ENCODE measurements around the gene DAB2.

The DAB2 gene

DNA sequence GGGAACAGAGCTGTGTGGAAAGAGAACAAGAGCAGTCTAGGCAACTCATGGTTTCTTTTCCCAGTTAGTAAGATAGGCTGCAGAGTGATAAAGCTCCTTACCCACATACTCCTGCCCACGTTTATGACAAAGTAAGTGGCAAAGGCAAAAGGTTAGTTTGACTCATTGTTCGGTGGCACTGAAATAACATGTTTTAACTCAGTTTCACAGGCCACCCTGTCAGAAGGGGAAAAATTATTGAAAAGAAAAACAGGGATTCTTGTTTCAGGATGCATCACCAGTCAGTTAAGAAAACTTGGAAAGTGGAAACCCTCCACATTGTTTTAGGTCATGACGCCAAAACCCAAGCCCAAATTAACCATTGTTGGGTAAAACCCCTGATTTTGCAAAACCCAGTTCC, 22.3 kb upstream of the DAB2 start:
- DNase-seq, result no peak

DNA sequence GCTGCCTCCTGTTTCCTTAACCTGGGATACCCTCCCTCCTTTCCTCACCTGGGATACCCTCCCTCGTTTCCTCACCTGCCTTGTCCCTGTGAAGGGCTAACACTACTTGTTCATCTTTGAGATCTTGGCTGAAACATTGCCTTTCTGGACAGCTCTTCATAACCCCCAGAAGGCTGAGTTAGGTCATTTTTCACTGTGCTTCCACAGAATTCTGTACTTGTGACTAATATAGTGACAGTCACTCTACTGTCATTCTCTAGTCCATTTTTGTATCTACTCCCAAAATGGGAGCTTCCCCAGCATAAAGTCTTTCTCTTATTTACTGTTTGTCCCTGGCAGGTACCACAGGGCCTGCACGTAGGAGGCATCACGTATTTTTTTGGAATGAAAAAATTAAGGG, 21.5 kb upstream of the DAB2 start:
- no peak for DNase-seq

DNA sequence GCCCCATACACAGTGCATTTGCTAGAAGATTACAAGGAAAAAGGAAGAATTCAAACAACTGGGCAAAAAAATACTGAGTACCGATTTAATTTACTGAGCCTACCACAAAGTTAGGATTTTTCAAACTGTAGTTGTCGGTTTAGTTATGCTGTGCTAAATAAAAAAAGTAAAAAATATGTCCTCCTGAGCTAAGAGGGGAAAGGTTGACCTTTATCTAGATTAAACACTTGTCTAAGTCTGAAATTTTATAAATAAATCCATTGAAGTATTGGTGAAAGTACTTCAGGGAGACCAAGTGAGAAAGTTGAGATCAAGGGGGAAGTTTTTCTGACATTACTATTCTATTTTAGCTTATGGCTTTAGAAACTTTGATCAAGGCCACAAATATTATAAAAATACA, 19.1 kb upstream of the DAB2 start:
- no peak for DNase-seq

DNA sequence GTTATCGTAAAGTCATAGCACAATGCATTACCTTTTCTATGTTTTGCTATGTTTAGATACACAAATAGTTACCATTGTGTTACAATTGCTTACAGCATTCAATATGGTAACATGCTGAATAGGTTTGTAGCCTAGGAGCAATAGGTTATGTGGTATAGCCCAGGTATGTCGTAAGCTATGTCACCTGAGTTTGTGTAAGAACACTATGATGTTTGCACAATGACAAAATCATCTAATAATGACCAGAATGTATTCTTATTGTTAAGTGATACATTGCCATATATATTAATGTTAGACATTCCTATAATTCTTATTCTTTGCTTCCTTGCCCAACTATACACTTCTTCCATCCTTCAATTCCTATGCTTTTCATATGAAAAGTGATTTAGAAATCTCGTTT, 18.2 kb upstream of the DAB2 start:
- no peak for DNase-seq

DNA sequence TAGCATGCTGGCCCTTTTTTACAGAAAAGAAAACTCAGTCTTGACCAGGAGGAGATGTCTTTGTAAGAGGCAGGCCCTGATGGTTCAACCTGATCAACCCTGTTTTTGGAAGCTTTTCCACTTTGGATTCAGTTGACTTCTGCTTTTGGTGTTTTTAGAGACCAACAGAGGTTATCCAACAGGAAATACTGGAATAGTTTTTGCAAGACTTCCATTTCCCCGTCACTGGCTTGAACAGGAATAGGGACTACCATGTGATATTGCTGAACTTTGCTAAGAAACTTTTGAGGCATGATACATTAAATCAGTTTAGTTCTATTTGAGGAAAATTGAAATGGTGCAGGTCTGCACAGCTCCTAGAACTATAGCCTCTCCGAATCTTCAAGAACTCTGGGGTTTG, 17.1 kb upstream of the DAB2 start:
- DNase-seq, result no peak

DNA sequence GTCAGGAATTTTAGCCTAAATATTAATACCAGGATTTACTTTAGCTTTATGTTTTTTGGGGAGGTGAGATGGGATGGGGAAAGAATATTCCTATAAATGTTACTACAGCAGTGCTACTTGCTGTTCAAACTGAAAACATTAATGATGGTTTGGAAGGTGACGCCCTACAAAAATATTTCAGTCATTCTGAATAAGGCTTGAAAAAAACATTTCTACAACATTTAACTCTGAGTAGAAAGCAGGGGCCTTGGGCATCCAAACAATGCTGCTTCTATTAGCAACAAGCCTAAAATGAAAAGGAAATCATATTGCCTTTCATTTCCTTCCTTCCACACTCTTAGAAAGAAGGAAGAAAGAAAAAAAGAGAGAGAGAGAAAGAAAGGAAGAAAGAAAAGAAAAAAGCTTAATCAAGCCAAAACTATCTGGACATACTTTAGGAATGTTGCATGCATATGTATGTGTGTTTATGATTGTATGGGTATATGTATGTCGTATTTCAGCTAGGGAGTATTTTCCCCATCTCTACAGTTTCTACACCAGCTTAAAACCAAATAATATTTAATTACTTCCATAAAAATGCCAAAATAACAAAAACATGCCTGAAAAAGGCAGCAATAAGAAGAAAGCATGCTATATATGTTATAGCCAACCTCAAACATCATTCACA, 16.3 kb upstream of the DAB2 start:
- DNase-seq, result no peak

DNA sequence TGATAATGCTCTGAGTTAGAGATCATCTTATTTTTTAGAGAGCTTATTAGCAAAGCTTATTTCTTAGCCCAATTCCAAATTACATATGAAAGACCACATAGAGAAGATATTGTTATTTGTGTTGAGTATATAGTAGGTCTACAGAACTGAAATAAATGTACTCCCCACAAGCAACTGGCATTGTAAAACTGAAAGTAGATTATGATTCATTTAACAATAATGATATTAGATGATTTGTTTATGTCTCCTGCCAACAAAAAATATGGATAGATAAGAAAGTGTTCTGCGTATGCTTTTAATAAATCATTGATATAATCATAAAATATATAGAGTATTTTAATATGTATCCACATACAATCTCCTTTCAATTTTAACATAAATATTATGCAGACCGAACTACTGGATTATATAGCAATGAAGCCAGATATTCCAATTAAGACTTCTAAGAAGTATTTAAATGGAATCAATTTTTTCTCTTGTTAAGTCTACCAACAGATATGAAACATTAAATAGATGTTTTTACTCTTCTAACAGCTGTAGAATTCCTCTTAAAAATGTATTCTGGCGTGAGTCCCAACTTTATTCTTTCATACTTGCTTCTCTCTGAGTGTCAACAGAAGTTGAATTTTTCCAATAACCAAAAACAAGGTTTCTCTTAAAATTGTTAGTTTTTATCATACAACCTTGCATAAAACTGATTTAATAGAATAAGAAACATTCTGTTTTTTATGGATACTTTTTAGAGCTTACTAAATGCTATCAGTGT, 15.6 kb upstream of the DAB2 start:
- no peak for DNase-seq

DNA sequence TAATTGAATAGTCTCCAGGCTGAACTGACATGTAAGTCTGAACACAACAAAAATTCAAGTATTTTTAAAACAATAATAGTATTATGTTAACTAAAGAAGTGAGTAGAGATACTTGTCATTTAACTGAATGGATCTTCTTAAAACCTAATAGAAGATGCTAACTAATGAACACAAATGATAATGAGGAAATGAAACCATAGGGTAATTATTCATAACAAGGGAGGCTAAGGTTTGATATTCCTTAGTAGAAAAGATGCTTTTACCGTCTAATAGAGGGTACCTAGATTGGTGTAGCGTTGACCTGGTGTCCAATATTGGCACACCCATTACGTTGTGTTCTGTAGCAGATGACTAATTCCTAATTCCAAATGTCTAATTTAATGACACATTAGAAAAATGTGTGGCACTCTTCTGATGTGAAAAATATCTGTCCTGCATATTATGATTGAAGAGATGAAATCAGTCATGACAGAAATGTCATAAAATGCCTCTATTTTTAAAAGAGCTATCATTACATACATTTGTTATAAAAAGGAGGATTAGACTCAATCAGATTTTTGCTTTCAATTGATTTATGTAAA, 14.9 kb upstream of the DAB2 start:
- no peak for DNase-seq

DNA sequence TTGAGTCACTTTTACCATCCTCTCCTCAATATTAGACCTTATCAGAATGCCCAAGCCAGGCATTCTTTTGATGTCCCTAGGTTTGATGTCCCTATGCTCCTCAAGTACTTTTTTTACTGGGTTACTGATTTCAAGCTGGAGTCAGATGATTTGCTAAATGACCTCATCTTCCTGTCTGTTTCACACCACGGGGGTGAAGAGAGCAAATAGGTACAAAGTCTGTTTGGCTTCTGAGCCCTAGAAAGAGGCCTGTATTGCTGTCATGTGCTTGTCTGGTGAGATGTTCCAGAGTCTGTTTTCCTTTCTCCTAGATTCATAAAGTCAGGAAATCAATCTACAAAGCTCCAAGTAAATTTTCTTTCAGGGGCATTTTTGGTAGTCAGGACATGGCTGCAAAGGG, 12.7 kb upstream of the DAB2 start:
- DNase-seq, result peak; percentile 5

DNA sequence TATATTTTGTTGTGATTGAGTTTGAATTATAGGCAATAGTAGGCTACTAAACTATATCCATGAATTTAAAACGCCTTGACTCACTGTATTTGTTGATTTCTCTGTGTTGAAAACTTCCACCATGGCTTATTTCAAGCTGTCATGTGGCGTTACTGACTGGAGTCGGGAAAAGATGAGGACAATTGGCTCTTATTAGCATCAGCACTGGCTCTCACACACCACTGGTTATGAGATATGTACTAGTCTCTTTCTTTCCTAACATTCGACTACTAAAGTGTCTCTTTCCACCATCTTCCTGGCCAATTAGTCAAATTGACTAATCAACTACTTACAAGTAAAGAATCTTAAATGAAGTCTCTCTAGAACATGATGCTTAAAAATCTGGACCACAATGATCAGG, 9.1 kb upstream of the DAB2 start:
- no peak for DNase-seq

DNA sequence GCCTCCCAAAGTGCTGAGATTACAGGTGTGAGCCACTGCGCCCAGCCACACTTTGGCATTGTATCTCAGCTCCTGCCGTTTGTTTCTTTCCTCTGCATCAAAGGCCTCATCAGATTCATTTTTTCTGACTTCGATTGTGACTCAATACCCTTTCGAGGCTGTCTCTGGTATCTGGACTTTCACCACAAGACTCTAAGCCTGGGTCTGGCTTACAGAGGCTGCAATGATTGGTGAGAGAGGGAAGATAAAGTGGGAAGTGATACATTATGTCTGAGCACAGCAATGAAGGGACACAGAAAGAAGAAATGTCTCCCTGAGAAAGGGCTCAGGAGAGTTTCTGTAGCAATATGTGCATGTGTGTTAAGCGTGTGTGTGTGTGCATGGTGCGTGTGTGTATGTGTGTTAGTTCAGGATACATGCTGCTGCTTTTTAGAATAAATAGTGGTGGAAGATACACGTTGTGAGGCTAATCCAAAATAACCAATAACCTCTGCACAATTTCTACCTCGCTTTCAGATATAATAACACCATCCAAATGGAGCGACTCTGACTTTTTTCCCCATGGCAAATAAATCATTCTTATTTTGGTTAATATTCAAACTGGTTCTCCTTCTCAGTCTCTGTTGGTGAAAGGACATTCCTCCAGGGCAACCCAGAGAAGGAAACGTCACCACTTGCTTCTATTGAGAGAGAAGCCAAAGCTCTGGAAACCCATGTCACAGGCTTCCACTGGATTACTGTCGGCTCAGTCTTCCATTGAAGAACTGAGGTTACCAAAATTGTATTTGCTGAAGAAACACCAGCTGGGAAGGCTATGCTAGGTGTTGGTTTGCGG, 8.1 kb upstream of the DAB2 start:
- DNase-seq, result no peak

DNA sequence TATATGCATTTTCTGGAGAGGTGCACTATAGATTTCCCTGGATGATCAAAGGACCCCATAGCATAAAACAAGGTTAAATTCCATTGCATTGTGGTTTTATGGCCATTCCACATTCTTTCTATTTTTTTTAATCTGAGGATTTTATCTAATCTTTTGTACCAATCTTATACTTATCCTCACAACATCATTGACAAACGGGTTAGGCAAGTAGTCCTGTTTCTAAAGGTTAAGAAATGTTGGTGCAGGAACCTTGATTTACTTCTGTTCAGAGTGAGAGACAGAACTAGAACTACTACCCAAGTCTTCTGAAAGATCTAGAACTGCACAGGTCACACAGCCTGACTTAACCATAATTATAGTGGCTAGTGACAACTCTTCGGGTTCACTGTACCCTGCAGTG, 5.7 kb upstream of the DAB2 start:
- DNase-seq, result no peak

DNA sequence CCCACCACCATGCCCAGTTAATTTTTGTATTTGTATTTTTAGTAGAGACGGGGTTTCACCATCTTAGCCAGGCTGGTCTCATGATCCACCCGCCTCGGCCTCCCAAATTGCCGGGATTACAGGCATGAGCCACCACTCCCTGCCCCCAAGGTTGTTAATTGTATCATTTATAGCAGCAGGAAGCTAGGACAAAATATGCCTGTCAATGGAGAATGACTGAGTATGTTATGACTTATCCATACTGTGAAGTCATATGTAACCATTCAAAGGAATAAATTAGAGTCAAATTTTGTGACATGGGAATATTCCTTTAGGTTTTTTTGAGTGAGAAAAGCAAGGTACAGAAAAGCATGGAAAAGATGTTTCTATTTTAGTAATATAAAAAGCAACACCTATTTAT, 3.9 kb upstream of the DAB2 start:
- no peak for DNase-seq

DNA sequence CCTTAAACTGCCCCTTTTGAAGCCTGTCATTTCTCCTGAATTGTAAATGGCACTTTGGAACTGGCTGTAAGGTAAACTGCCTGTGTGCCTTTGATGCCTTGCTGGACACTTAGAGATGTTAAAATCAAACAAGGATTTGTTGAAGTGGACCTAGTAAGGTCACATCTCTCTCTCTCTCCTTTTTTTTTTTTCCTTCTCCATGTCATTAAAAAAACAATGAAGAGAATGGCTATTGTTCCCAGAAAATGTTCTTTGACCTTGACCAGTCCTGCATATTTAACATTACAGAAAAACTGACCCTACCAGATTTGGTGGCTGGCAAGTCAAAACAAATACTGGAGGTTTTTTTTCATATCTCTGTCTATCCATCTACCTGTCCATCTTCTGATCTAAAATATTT, 2.9 kb upstream of the DAB2 start:
- DNase-seq, result no peak

DNA sequence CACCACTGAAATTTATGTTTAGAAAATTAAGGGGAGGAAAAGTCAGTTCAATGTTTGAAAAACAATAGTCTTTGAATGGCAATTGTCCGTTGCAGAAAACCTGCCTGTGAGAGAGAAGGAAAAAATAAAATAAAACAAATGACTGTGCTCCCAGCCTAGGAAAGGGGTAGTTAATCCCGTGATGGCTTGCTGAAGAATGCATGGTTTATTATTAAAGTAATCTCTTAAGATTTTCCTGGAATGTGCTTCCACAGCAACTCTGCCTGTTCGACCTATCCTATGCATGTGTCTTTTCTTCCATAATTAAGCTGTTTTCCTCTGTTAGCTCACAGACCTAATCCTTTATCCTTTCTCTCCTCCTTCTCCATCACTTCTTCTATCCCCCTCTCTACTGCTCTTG, 2.4 kb upstream of the DAB2 start:
- no peak for DNase-seq

DNA sequence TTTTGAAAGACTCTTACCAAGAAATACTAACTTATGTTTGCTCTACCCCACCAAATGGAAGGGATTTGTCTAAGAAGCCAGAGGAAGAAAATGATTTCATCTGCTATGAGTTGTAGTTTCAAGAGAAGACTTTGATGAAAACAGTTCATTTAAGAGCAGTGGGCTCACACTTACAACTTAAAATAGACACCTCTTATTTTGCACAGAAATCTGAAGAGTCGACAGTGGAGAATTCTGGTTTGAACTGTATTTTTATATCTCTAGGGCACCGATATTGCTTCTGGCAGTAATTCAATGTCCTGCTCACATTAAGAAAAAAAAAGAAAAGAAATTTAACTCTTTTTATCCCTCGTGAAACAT, 1.9 kb upstream of the DAB2 start:
- DNase-seq, result no peak

DNA sequence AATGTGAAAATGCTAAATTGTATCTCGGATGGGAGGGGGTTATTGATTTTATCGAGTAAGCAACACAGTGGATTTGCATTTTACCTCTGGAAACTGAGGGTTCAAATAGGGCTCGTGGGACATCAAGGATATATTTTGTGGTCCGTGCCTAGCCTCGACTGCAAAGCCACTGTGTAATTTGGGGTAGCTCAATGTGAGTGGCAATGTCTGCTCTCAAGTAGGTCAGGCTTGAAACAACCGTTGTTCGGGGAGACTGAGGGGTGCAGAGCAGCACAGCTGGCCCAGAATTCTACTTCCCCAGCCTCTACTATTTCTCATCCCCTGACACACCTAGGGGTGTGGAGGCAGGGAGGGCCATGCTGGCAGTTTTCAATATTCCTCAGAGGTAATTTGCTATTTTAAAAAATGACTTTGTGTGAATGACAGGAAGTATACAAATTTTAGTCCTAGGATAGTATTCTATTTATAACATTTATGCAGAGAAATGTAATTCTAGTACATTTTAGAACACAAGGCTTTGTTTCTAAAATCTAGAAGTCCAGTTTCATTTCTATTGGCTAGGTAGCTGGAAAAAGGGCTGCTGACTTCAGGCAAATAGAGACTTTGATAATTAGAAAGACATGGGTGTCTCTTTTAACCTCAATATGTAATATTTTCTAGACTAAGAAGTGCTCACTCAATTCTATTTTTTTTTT, 1.4 kb upstream of the DAB2 start:
- no peak for DNase-seq

DNA sequence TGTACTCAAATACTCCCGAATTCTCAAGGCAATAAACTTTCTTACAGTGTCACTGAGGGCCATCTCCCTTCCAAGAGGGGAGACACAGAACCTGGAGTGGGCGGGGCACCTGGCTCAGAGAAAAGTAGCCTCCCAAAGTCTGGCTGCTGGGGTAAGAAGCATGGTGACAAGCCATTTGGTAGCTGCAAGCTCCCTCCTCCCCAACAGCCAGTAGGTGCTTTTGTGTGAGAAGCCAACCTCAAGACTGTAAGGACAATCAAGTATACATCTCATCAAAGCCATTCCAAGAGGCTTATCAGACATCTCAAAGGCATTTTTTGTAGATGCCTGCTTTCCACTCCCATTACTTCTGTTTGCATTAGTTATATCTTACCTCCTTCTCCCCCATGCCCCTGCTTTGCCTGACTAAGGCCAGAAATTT, 1.4 kb downstream of the DAB2 start:
- DNase-seq, result no peak

DNA sequence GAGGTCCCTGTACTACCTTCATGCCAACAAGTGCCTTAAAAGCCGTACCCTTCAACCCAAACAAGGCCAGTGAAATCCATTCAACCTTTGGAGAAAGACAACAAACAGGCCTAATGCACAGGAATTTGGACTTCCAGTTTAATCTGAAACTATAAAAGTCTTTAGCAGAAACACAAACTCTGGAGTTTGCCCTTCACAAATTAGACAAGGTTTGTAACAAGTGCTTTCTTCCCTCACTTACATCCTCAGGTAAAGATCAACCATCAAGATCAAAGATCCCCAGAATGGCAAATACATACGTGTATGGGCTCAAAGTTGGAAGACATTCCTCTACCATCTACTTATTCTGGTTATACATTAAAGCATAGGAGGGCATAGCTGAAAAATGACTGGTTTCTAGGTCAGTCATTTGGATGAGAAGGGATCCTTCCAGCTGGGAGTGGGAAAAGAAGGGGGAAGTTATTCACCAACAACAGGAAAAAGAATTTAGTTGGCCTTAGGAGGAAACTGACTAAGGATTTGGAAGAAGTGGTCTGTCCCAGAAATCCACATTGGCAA, 2.0 kb downstream of the DAB2 start:
- no peak for DNase-seq

DNA sequence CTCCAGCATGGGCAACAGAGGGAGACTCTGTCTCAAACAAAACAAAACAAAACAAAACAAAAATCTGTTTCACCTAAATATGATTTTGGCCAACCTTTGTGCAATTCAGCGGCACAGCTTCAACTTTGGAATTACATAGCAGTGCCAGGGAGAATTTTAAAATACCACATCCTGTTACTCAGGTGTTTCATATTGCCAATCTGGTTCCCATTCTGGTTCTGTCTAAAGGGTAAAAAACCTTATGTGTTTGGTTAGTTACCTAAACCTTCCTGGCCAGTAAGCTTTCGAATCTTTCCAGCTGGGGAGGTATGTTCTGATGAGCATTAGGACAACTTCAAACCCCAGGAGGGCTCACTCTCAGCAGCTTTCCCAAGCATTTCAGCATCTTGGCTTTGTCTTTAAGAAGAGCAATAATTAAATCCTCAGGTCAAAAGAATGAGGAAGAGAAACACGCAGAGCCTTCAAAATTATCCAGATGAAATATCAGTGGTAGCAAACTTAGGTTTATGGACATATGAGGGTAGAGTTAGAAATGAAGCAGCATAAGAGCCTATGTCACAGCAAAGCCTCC, 2.7 kb downstream of the DAB2 start:
- DNase-seq, result no peak

DNA sequence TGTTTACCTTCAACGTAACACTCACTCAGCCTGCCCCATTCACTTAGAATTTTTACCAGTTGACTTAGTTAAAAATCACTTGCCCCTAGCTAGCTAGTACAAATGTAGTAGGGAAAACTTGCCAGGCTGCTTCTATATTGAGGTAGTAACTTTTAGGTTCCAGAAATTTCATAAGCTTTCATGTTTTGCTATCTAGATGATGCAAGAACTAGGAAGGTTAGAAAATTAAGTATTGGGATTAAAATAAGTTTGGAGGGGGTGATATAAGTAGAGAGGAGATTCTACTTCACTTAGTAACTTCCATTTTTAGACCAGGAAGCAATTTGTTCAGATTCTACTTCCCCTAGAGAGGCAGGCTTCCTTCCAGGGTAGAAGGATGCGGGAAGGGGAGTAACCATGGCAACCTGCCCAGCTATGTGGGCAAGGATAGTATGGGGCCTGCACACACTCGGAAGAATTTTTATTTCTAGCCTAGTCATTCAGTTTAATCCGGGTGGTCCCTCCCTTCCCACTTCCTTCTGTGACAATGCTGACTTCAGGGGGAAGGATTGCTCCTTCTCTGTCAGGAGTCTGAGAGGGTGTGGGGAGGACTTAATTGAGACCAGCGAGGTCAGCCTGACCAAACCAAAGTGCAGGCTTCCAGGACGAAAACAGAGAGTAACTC, 4.2 kb downstream of the DAB2 start:
- no peak for DNase-seq

DNA sequence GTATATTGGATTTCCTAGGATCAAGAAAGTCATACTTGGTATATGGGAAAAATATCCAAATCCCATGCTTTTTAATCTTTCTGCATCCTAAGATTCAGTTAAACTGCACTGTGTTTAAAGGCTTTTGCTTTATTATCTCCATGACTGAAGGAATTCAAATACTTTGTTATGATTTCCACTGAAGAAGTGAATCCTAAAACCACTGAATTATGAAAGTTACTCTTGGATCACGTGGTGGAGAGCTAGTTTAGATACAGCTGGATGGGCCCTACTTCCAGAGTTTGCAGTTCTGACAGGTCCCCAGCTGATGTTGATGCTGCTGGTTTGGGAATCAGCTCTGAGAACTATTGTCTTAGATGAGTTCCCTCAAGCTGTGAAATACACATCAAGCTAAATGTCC, 5.0 kb downstream of the DAB2 start:
- DNase-seq, result no peak

Measured in activated CD4-positive, alpha-beta T cell treated with anti-CD3 and anti-CD28 coated beads, Interleukin-2, Interleukin-6, amounts not matched to agents 100 ng/mL and 50 ng/mL, durations not matched to agents 16 hours and 8 hours (primary cell).